DMS79 treated with DMSO at 0.1 percent for 48 hours (cell line): Measurements from ENCODE around the gene TMEM198.

Experiments used
- DNase-seq: peaks from one replicate; lab custom pipeline; 2025; lab: John Stamatoyannopoulos, UW

TMEM198 gene

GRCh38 chr2:219578811-219579613 is 35.2 kb downstream of the TMEM198 start:
- no peak for DNase-seq

GRCh38 chr2:219581346-219581745 is 37.5 kb downstream of the TMEM198 start:
- DNase-seq, result peak; percentile 8

DNA sequence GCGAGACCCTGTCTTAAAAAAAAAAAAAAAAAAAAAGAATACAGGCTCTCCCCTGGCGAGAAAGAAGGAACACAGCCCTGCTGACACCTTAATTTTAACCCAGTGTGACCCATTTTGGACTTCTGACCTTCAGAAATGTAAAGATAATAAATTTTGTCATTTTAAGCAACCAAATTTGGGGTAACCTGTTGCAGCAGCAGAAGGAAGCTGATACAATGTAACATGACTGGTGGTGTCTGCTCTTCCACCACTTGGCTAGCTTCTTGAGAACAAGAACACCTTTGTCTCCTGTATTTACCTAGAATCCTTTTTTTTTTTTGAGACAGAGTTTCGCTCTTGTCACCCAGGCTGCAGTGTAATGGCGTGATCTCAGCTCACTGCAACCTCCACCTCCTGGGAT is 47.3 kb downstream of the TMEM198 start:
- no peak for DNase-seq

DNA sequence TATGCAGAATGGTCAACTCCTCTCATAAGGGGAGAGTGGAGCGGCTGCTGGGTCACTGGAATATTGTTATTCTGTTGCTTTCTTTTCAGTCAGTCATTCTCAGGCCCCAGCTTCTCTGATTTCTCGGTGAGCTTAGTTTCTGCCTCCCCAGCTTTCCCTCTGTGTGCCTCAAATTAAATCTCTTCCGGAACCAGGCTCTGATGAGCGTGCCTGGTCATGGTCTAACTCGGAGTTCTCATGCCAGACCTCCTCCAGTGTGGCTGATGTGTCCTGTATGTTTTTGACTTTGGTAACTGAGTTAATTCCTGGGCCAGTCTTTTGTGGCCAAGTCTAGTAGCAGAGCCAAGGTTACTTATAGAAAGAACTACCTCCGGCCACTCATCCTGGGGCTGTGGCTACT is 48.9 kb downstream of the TMEM198 start:
- no peak for DNase-seq

- DNase-seq, result no peak
Observed at GRCh38 chr2:219593154-219593553, 49.3 kb downstream of the TMEM198 start.

GRCh38 chr2:219595256-219595655 is 51.4 kb downstream of the TMEM198 start:
- DNase-seq, result no peak

GRCh38 chr2:219596954-219597551 is 53.2 kb downstream of the TMEM198 start:
- DNase-seq, result peak; percentile 31

DNA sequence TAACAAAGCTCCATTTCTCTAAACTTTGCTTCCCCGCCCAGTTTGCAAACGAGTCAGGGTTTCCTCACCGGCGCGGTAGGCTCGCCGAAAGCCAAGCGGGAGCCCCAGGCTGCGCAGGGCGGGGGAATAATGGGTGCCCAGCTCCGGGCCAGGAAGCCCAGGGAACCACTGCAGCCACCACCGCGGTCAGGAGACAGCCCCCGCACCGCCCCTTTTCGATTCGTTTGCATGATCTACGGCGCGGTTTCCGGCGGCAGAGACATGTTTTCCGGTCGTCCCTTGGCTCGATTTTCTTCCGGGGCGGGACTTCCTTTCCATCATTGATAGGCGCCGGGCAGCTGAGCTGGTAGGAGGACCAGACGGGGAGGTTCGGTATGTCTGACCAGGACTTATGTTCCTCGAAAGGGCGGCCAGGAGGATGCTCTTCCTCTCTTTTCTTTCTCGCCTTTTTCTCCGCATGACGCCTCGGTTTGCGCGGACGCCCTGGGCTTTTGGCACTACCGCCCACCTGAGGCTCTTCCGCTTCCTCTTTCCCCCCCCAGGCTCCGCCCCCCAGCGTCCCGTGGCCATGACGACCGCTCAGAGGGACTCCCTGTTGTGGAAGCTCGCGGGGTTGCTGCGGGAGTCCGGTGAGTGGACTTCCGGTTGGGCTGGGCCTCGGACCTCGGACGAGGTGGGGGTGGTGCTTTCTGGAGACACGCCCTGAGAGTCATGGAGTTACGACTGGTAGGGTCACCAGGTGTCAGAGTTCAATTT is 53.9 kb downstream of the TMEM198 start, which contains the start of gene STK11IP:
Gene STK11IP, plus strand, starts transcription at position 306 of the 756 bp plus-strand sequence. Its CDS starts 263 bp downstream, at position 569.
- DNase-seq, result peak; percentile 92

DNA sequence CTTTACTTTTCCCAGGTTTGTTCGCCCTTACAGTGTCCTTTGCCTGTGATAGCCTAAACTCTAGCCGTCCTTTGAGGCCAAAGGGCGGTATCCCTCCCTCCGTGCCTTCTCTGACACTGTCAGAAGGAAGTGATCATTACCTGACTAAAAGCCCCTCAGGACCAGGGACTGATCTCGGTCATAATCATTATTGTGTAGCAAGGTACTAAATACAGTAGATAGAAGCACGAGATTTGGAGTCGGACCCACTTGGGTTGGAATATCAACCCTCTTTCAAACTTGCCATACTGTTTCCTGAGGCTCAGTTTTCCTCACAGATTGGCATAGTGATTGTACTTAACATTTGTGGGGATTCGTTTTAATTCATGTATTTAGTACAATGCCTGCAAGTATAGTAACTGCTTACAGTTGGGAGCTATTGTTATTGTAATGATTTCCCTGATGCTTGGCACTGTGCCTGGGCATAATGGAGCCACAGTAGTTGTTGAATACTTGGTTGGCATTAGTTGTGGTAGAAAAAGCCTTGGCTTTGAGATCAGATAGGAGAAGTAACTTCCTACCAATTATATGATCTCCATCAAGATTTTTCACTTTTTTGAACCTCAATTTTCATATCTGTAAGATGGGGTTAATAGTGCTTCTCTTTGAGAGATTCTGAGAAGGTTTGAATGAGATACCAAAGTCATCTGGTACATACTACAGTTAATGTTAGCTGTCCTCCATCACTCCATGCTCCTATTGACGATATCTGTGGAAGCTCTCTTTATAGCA is 54.7 kb downstream of the TMEM198 start:
- peak; percentile 7 for DNase-seq
